Naive thymus-derived CD8-positive, alpha-beta T cell (primary cell): Measurements from ENCODE around the gene NAIF1. TPM values are rescaled to one million over a fixed set of nuclear protein-coding genes. Genes with fewer than 3 reads are reported as not detected.

Experiments used
- ATAC-seq, 2 donors: fragments of 150-1000 bp; cut with Tn5 transposase in 1 of 2; sonication (Bioruptor Pico), chemical (Tn5 transposase) in 1 of 2; 1 replicate in 1 of 2; 2 replicates in 1 of 2; pipeline ENCODE4 v1.10.0; 2021; ENCODE audit warnings: mild to moderate bottlenecking in 2 of 2, moderate library complexity in 2 of 2
- POLR2A ChIA-PET: fragments of 350-600 bp; sonication (Branson Sonifier 250); formaldehyde crosslinking; loops from one replicate; lab custom pipeline; 2021; ENCODE audit warnings: antibody characterized with exemption; lab: Charles Lee
- DNase-seq, 10 donors: peaks; one replicate each; pipeline versions ENCODE4 v3.0.0 to v3.0.0-alpha.2; 2020 to 2022
- H3K27ac Mint-ChIP-seq, 10 donors: one replicate each; pipeline ENCODE4 v1.8.0; 2020 to 2022; ENCODE audit warnings: mild to moderate bottlenecking in 10 of 10, mixed read lengths in 10 of 10, moderate library complexity in 4 of 10, inconsistent platforms in 1 of 10
- H3K27me3 Mint-ChIP-seq, 5 donors: one replicate each; pipeline ENCODE4 v1.8.0; 2021 to 2022; ENCODE audit warnings: mixed read lengths in 5 of 5
- H3K36me3 Mint-ChIP-seq, 3 donors: one replicate each; pipeline ENCODE4 v1.8.0; 2020 to 2022; ENCODE audit warnings: mixed read lengths in 3 of 3, mild to moderate bottlenecking in 2 of 3, inconsistent platforms in 1 of 3
- H3K4me1 Mint-ChIP-seq, 4 donors: one replicate each; pipeline ENCODE4 v1.8.0; 2021 to 2022; ENCODE audit warnings: mixed read lengths in 4 of 4
- H3K4me3 Mint-ChIP-seq, 10 donors: one replicate each; pipeline ENCODE4 v1.8.0; 2020 to 2022; ENCODE audit warnings: mild to moderate bottlenecking in 10 of 10, mixed read lengths in 10 of 10, moderate library complexity in 6 of 10, inconsistent platforms in 1 of 10
- H3K9me3 Mint-ChIP-seq, 9 donors: one replicate each; pipeline ENCODE4 v1.8.0; 2020 to 2022; ENCODE audit warnings: mixed read lengths in 9 of 9, mild to moderate bottlenecking in 3 of 9, inconsistent platforms in 1 of 9, moderate library complexity in 1 of 9
- polyA plus RNA-seq, 3 donors: library from polyadenylated mRNA; unstranded; fragments of 300-500 nt; fragmentation: Illumina TruSeq; gene quantifications; one replicate each; pipeline ENCODE4 v1.2.3, GENCODE V29; 2021
- total RNA-seq, 8 experiments: library from RNA in 2 of 8; stranded (reverse) in 2 of 8; gene quantifications; one replicate each; pipeline ENCODE4 v1.2.3 and lab custom pipeline; 2021 to 2026

NAIF1 gene
- total and polyA plus RNA-seq, 5 experiments from 2014 or later, result 10.1 to 18.3 (median 13.3) TPM

DNA sequence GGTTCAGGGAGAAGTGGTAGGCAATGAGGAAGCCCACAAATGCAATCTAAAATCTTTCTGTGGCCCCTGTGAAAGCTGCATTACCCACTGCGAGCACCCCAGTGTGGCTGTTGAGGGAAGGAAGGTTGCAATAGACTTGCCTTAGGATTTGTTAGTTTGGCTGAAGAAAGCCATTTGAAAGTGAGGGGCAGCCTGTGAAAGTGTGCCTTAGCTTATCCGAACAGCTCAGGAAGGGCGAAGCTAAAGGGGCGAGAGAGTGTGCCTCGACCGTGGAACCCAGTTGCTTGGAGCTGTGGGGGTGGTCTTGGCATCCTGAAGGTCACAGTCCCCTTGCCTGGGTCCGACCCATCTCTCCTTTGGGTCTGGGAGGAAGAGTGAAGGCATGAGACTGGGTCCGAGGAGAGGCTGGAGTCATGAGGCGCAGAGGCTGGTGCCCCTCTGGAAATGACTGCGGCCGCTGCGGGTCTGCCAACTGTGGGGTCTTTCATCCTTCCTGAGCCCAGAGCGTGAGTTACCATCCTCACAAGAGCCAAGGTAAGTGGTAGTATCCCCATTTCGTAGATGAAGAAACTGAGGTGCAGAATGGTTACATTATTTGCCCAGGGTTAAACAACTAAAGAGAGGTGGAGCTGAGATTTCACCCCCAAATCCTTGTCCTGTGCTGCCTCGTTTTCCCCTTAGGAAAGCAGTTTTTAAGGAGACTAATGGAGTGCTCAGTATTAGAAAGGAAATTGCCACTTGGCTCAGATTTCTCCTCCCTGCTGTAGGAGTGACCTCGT is 25.3 kb upstream of the NAIF1 start:
- Mint-ChIP-seq H3K9me3 (no peaks in the 10 kb centered on the region), H3K4me3 (peak overlapping the region; percentile 73 to 92 (median 84)), H3K36me3 (peaks cover 0 to 16% (median 3%) of the 10 kb centered on the region in 3 donors), H3K27ac (peak overlapping the region; percentile 90 to 99 (median 95)), H3K27me3 (no peaks in the 10 kb centered on the region), H3K4me1 (peaks cover 42 to 86% (median 78%) of the 10 kb centered on the region in 4 donors)
- POLR2A ChIA-PET, result interaction anchor here (0.6 to 5.0 kb wide), 26 partner anchors 8 to 307 kb away, joined by 3 to 54 read pairs (median 4); partner anchors contain the start of genes EEIG1, NAIF1 and SLC25A25
- DNase-seq (no peak), ATAC-seq (no peak)

DNA sequence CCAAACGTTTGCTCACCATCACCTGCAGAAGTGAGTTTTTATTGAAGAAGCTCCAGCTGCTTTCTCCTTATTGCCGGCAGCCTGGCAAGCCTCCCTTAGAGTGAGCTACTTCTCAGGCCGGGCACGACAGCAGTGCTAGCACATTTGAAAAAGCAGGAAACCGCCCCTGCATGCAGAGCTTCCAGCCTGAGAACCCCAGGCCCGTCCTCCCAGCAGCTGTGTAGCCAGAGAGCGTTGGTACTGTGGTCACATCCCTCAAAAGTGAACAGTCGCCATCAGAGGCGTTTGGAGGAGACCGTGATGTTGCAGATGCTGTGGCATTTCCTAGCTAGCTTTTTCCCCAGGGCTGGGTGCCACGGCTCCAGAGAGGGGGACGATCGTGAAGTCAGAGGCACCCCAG is 24.5 kb upstream of the NAIF1 start:
- ATAC-seq, result no peak
- H3K9me3 Mint-ChIP-seq, result no peaks in the 10 kb centered on the region
- peaks cover 0 to 17% (median 3%) of the 10 kb centered on the region in 3 donors for H3K36me3 Mint-ChIP-seq
- DNase-seq, result no peak
- peak overlapping the region; percentile 73 to 92 (median 84) for H3K4me3 Mint-ChIP-seq
- POLR2A ChIA-PET, result interaction anchor here (0.7 to 5.0 kb wide), 15 partner anchors 9 to 111 kb away, joined by 3 to 54 read pairs (median 5); partner anchors contain the start of genes EEIG1, NAIF1 and SLC25A25
- H3K27ac Mint-ChIP-seq, result peak overlapping the region; percentile 90 to 99 (median 95)
- peaks cover 43 to 81% (median 76%) of the 10 kb centered on the region in 4 donors for H3K4me1 Mint-ChIP-seq
- no peaks in the 10 kb centered on the region for H3K27me3 Mint-ChIP-seq

DNA sequence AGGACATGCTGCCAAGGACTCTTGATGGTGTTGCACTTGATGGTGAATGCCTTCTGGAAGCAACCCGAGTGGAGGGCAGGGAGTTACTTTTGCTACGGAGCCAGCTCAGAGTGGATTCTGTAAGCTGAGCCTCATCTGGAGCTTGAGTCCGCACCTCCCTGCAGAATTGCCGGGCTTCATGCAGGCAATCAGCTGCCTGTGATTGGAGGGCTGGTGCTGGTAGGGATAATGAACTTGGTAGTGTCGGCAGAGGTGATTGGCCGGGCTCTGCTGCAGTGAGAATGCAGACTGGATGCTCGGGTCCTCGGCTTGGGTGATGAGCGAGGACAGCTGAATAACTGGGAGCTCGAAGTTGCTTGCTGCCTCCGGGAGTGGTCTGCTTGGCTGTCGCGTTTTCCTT is 24.0 kb upstream of the NAIF1 start:
- Mint-ChIP-seq H3K27me3 (no peaks in the 10 kb centered on the region), H3K4me3 (peak overlapping the region in 9 of 10 donors; percentile 16 to 92 (median 79)), H3K36me3 (peaks cover 0 to 17% (median 3%) of the 10 kb centered on the region in 3 donors), H3K27ac (peak overlapping the region; percentile 62 to 98 (median 94)), H3K9me3 (no peaks in the 10 kb centered on the region), H3K4me1 (peaks cover 41 to 77% (median 73%) of the 10 kb centered on the region in 4 donors)
- POLR2A ChIA-PET, result interaction anchor here (0.7 to 5.0 kb wide), 10 partner anchors 9 to 111 kb away, joined by 3 to 54 read pairs (median 4); partner anchors contain the start of genes EEIG1, NAIF1 and SLC25A25
- DNase-seq, result no peak
- no peak for ATAC-seq

DNA sequence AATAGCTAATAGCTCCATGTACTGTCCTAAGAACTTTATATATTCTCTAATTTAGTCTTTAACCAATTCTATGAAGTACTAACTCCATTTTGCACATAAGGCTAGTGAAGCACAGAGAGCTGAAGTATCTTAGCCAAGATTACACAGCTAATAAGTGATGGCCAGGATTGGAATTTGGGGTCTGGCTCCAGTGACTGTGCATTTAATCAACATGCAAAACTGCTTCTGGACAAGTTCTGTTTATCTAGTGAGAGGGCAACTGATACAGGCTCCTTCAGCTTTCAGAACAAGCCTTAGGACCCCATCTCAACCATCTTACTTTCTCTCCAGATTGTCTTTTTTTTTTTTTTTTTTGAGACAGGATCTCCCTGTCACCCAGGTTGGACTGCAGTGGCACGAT is 22.2 kb upstream of the NAIF1 start:
- DNase-seq, result no peak
- Mint-ChIP-seq H3K4me3 (peak overlapping the region in 2 of 10 donors; percentile 65 to 80), H3K36me3 (peaks cover 0 to 15% (median 2%) of the 10 kb centered on the region in 3 donors), H3K27ac (peak overlapping the region in 9 of 10 donors; percentile 56 to 95 (median 86)), H3K9me3 (no peaks in the 10 kb centered on the region), H3K4me1 (peaks cover 33 to 75% (median 72%) of the 10 kb centered on the region in 4 donors), H3K27me3 (no peaks in the 10 kb centered on the region)
- no peak for ATAC-seq
- POLR2A ChIA-PET, result interaction anchor here (0.7 to 2.9 kb wide), 5 partner anchors 11 to 21 kb away, joined by 3 to 15 read pairs (median 3); partner anchors contain the start of genes NAIF1 and SLC25A25

DNA sequence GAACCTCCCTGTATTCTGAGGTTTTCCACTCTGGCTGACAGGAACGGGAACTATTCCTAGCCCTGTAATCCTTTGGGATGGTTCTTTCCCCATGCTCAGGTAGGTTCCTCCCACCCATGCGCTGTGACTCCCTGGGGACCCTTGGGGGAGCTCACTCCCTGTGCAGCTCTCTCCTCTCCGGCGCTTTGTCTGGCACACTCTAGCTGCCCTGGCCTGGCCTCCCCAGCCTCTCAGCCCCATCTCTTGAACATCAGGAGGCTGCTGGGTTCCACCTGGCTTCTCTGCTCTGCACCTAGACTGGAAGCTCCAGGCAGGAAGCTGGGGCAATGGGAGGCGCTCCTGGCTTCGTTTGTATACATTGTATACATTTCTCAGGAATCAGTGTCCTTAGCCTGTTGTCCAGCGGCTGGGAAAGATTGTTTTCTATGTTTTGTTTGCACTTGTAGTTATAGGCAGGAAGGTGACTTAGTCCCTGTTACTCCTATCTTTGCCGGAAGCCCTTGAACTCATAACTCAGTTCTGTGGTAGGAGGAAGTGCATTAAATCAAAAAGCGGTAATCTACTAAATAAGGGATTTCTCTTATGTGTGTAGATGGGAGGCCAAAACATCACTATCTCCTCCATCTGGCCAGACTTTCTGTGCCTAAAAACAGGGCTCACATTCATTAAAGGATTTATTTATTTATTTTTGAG is 21.3 kb upstream of the NAIF1 start:
- POLR2A ChIA-PET, result interaction anchor here (0.6 to 2.9 kb wide), 10 partner anchors 11 to 644 kb away, joined by 3 to 15 read pairs (median 4); partner anchors contain the start of genes NAIF1 and SLC25A25
- H3K4me3 Mint-ChIP-seq, result peak overlapping the region in 9 of 10 donors; percentile 24 to 70 (median 59)
- H3K27me3 Mint-ChIP-seq, result no peaks in the 10 kb centered on the region
- peaks cover 0 to 17% (median 2%) of the 10 kb centered on the region in 3 donors for H3K36me3 Mint-ChIP-seq
- no peaks in the 10 kb centered on the region for H3K9me3 Mint-ChIP-seq
- peaks cover 34 to 74% (median 69%) of the 10 kb centered on the region in 4 donors for H3K4me1 Mint-ChIP-seq
- ATAC-seq (peak; percentile 18 to 34), DNase-seq (peak in 2 of 10 donors; percentile 32 to 38)
- peak overlapping the region; percentile 61 to 89 (median 78) for H3K27ac Mint-ChIP-seq

DNA sequence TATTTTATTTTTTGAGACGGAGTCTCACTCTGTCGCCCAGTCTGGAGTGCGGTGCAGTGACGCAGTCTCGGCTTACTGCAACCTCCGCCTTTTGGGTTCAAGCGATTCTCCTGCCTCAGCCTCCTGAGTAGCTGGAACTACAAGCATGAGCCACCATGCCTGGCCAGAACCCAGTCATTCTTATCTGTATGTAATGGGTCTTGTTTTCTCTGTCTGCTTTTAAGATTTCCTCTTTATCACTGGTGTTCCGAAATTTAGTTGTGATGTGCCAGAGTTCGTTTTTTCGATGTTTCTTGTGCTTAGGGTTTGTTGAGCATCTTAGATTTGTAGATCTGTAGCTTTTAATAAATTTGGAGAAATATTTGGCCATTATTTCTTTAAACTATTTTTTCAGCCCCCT is 20.1 kb upstream of the NAIF1 start:
- Mint-ChIP-seq H3K36me3 (peaks cover 0 to 18% (median 2%) of the 10 kb centered on the region in 3 donors), H3K4me3 (peak overlapping the region in 2 of 10 donors; percentile 8 to 68), H3K27me3 (no peaks in the 10 kb centered on the region), H3K27ac (peak overlapping the region in 8 of 10 donors; percentile 50 to 88 (median 68)), H3K9me3 (no peaks in the 10 kb centered on the region), H3K4me1 (peaks cover 28 to 63% (median 58%) of the 10 kb centered on the region in 4 donors)
- POLR2A ChIA-PET, result interaction anchor here (1.5 to 2.9 kb wide), 4 partner anchors 12 to 144 kb away, joined by 3 to 15 read pairs (median 4); partner anchors contain the start of genes NAIF1 and SLC25A25
- no peak for ATAC-seq
- no peak for DNase-seq

DNA sequence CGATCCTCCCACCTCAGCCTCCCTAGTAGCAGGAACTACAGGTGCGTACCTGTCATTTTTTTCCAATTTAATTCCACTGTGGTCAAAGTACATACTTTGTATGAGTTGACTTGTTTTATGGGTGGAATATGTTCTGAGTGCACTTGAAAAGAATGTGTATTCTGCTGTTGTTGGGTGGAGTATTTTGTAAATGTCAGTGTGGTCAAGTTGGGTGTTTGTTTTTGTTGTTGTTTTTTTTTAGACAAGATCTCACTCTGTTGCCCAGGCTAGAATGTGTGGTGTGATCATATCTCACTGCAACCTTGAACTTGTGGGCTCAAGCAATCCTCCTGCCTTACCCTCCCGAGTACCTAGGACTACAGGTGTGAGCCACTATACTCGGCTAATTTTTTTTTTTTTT is 18.8 kb upstream of the NAIF1 start:
- H3K4me1 Mint-ChIP-seq, result peaks cover 25 to 63% (median 58%) of the 10 kb centered on the region in 4 donors

DNA sequence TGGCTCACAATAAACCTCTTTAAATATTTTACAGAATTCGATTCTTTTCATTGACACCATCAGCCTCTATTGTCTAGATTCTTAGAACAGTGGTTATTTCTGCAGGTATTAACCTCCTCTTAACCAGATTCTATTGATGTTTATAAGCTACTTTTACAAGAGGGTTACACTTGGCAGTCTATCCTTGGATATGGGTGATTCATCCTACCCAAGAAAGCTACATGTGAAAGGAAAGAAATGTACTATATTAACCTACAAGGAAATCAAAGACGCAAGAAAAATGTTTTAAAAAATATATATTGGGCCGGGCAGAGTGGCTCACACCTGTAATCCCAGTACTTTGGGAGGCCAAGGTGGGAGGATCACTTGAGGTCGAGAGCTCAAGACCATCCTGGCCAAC is 17.6 kb upstream of the NAIF1 start:
- Mint-ChIP-seq H3K36me3 (peaks cover 0 to 25% (median 2%) of the 10 kb centered on the region in 3 donors), H3K27ac (peak overlapping the region in 2 of 10 donors; percentile 48 to 80), H3K9me3 (no peaks in the 10 kb centered on the region), H3K4me1 (peaks cover 25 to 58% (median 53%) of the 10 kb centered on the region in 4 donors), H3K4me3 (no peak overlapping the region), H3K27me3 (no peaks in the 10 kb centered on the region)
- ATAC-seq, result no peak
- POLR2A ChIA-PET, result interaction anchor here (1.2 to 1.4 kb wide), 3 partner anchors 17 to 133 kb away, joined by 3 to 7 read pairs (median 3); partner anchors contain the start of genes EEIG1, NAIF1 and SLC25A25
- no peak for DNase-seq

More for the DNA sequence above, 18.8 kb upstream of the NAIF1 start:
- no peak for ATAC-seq
- Mint-ChIP-seq H3K27me3 (no peaks in the 10 kb centered on the region), H3K9me3 (no peaks in the 10 kb centered on the region), H3K36me3 (peaks cover 0 to 25% (median 2%) of the 10 kb centered on the region in 3 donors), H3K27ac (peak overlapping the region in 5 of 10 donors; percentile 24 to 61 (median 27)), H3K4me3 (no peak overlapping the region)
- DNase-seq, result no peak
- POLR2A ChIA-PET, result interaction anchor here (0.7 kb wide), 2 partner anchors 116 to 301 kb away, joined by 3 to 6 read pairs; no protein-coding TSS in a partner anchor

DNA sequence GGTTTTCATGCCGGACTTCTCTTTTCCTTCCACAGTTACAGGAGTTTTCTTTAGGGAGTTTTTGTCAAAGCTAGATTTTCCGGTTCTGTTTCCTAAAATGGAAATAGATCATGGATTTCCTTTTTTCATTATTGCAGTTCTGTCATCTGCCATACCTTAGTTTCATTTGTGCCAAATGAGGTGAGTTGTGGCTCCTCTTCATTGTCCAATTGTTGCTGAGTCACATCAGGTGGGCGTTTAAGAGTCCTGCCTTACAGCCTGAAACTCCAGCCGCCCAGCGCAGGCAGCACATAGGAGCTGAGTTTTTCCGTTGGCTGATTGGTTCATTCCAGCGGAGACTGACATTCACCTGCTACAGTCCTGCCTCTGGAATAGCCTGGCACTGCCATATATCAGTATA is 15.0 kb upstream of the NAIF1 start:
- Mint-ChIP-seq H3K9me3 (no peaks in the 10 kb centered on the region), H3K4me1 (peaks cover 22 to 59% (median 51%) of the 10 kb centered on the region in 4 donors), H3K27me3 (no peaks in the 10 kb centered on the region), H3K4me3 (no peak overlapping the region), H3K36me3 (peaks cover 0 to 34% (median 2%) of the 10 kb centered on the region in 3 donors), H3K27ac (peak overlapping the region in 8 of 10 donors; percentile 72 to 88 (median 80))
- POLR2A ChIA-PET, result interaction anchor here (2.2 kb wide), 1 partner anchor 11 kb away, joined by 7 read pairs; no protein-coding TSS in a partner anchor
- ATAC-seq (no peak), DNase-seq (no peak)

DNA sequence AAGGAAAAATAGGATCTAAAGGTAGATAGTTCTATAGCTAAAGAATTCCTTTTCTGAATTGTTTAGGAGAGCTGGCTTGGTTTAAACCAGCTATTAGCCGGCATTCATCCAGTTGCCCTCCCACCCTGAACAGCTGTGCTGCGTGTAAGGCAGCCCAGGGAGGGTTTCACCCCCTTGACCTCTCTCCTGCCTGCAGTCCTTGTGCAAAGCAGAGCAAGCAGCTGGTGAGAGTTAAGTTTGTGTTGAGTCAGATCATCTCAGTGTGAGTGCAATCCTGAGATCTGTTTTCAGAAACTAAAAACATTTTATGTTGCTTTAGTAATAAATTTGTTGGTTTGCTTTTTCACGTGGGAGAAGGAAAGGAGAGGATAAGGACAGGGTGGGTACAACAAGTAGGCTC is 13.9 kb upstream of the NAIF1 start:
- H3K27ac Mint-ChIP-seq, result peak overlapping the region; percentile 34 to 90 (median 78)
- H3K36me3 Mint-ChIP-seq, result peaks cover 0 to 36% (median 2%) of the 10 kb centered on the region in 3 donors
- peaks cover 22 to 64% (median 58%) of the 10 kb centered on the region in 4 donors for H3K4me1 Mint-ChIP-seq
- POLR2A ChIA-PET, result interaction anchor here (0.7 kb wide), 1 partner anchor 10 kb away, joined by 3 read pairs; no protein-coding TSS in a partner anchor
- no peak for ATAC-seq
- H3K27me3 Mint-ChIP-seq, result no peaks in the 10 kb centered on the region
- peak overlapping the region in 1 of 10 donors; percentile 22 for H3K4me3 Mint-ChIP-seq
- DNase-seq, result no peak
- H3K9me3 Mint-ChIP-seq, result no peaks in the 10 kb centered on the region

DNA sequence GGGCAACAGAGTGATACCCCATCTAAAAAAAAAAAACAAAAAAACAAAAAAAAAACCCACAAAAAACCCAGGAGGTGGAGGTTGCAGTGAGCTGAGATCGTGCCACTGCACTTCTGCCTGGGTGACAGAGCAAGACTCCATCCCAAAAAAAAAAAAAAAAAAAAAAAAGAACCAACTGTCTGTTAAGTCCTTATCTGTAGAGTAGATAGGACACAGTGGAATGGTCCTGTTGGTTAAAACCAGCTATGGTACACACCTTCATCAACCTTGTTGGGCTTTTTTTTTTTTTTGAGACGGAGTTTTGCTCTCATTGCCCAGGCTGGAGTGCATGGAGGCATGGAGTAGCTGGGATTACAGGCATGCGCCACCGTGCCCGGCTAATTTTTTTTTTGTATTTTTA is 13.1 kb upstream of the NAIF1 start:
- ATAC-seq, result no peak
- no peaks in the 10 kb centered on the region for H3K9me3 Mint-ChIP-seq
- H3K27me3 Mint-ChIP-seq, result no peaks in the 10 kb centered on the region
- POLR2A ChIA-PET, result interaction anchor here (0.7 to 2.1 kb wide), 2 partner anchors 12 to 18 kb away, joined by 4 to 9 read pairs; no protein-coding TSS in a partner anchor
- H3K27ac Mint-ChIP-seq, result peak overlapping the region in 1 of 10 donors; percentile 81
- peaks cover 22 to 57% (median 54%) of the 10 kb centered on the region in 4 donors for H3K4me1 Mint-ChIP-seq
- DNase-seq, result no peak
- H3K4me3 Mint-ChIP-seq, result no peak overlapping the region
- H3K36me3 Mint-ChIP-seq, result peaks cover 0 to 33% (median 0%) of the 10 kb centered on the region in 3 donors
